HCT116 (cell line): ENCODE results near the gene SCUBE2. TPM values are rescaled to one million over a fixed set of nuclear protein-coding genes. Genes with fewer than 3 reads are reported as not detected.

Experiments used
- ATAC-seq: fragments of 200-7000 bp; cut with Tn5 transposase; 2 replicates; pipeline ENCODE4 v1.9.1; 2020; ENCODE audit warnings: mild to moderate bottlenecking, moderate library complexity
- BruUV-seq: library from RNA; stranded (reverse); fragments of 400-500 nt; replicated peaks from 2 replicates; lab custom pipeline; 2021; lab: Mats Ljungman, UMichigan
- CTCF ChIA-PET: fragments of 300-600 bp; sonication (Branson Sonifier 250); formaldehyde crosslinking; loops from one replicate; lab custom pipeline; 2021; ENCODE audit warnings: antibody characterized with exemption; lab: Charles Lee
- POLR2A ChIA-PET: fragments of 300-600, 350-600 bp; sonication (Branson Sonifier 250); formaldehyde crosslinking; loops from one replicate; lab custom pipeline; 2021; ENCODE audit warnings: antibody characterized with exemption; lab: Charles Lee
- RAD21 ChIA-PET, 2 experiments: fragments of 300-600 bp; sonication (Branson Sonifier 250); formaldehyde crosslinking; loops; one replicate each; lab custom pipeline; 2023; ENCODE audit warnings: low total read pairs in 2 of 2; ENCODE audit not compliant: uncharacterized antibody in 2 of 2, unreplicated experiment in 2 of 2, low non-redundant PET in 1 of 2; lab: Charles Lee
- DNase-seq: peaks from one replicate; pipeline ENCODE4 v3.0.0-alpha.2; 2010; ENCODE audit warnings: low read depth, low spot score
- H2AFZ ChIP-seq: fragments of 200-600 bp; shearing (Covaris generic), sonication (generic); 2 replicates; pipeline ENCODE4 v1.6.1; 2017; ENCODE audit warnings: low read depth, mixed run types, mixed read lengths, antibody characterized with exemption, low read length; ENCODE audit not compliant: poor library complexity, severe bottlenecking
- H3K27ac ChIP-seq: 2 replicates; pipeline ENCODE4 v1.5.1; 2012; ENCODE audit warnings: low read depth, low read length
- H3K27me3 ChIP-seq: fragments of 200-600 bp; sonication (generic); 2 replicates; pipeline ENCODE4 v1.6.1; 2016; ENCODE audit warnings: mixed run types, low read length, mixed read lengths; ENCODE audit not compliant: insufficient read depth
- H3K36me3 ChIP-seq, 2 experiments: fragments of 200-500 bp in 1 of 2; fragments of 200-600 bp in 1 of 2; sonication (Bioruptor generic) in 1 of 2; sonication (generic) in 1 of 2; 2 replicates each; pipeline versions ENCODE4 v1.5.1 to v1.6.1; 2014 to 2016; ENCODE audit warnings: low read length in 2 of 2, inconsistent platforms in 1 of 2, mixed read lengths in 1 of 2, mixed run types in 1 of 2; ENCODE audit not compliant: insufficient read depth in 2 of 2, control insufficient read depth in 1 of 2
- H3K4me1 ChIP-seq, 2 experiments: fragments of 200-600 bp in 1 of 2; sonication (generic) in 1 of 2; 2 replicates each; pipeline versions ENCODE4 v1.5.1 to v1.6.1; 2012 to 2017; ENCODE audit warnings: low read length in 2 of 2, inconsistent platforms in 1 of 2, mild to moderate bottlenecking in 1 of 2, mixed read lengths in 1 of 2, mixed run types in 1 of 2, moderate library complexity in 1 of 2; ENCODE audit not compliant: insufficient read depth in 2 of 2, control insufficient read depth in 1 of 2
- H3K4me2 ChIP-seq: fragments of 200-600 bp; sonication (generic); 2 replicates; pipeline ENCODE4 v1.6.1; 2017; ENCODE audit warnings: mixed run types, low read length, mixed read lengths
- H3K4me3 ChIP-seq, 2 experiments: fragments of 200-600 bp in 1 of 2; sonication (generic) in 1 of 2; replicated peaks in 1 of 2; 2 replicates each; pipeline ENCODE4 v1.5.1; 2011 to 2016; ENCODE audit warnings: low read length in 2 of 2, control low read depth in 1 of 2, low read depth in 1 of 2, mild to moderate bottlenecking in 1 of 2, mixed read lengths in 1 of 2, mixed run types in 1 of 2
- H3K79me2 ChIP-seq: fragments of 200-600 bp; sonication (generic); 2 replicates; pipeline ENCODE4 v1.6.1; 2017; ENCODE audit warnings: mild to moderate bottlenecking, mixed run types, low read length, moderate library complexity, mixed read lengths; ENCODE audit not compliant: insufficient read depth
- H3K9ac ChIP-seq: fragments of 200-600 bp; sonication (generic); 2 replicates; pipeline ENCODE4 v1.6.1; 2016; ENCODE audit warnings: low read length, mixed read lengths
- H3K9me2 ChIP-seq: fragments of 200-600 bp; sonication (generic), shearing (Covaris generic); 2 replicates; pipeline ENCODE4 v1.6.1; 2017; ENCODE audit warnings: mixed run types, mild to moderate bottlenecking, moderate library complexity; ENCODE audit not compliant: insufficient read depth
- H3K9me3 ChIP-seq, 2 experiments: fragments of 200-500 bp in 1 of 2; fragments of 200-600 bp in 1 of 2; sonication (Bioruptor generic) in 1 of 2; sonication (generic) in 1 of 2; 2 replicates each; pipeline ENCODE4 v1.6.1; 2014 to 2017; ENCODE audit warnings: low read length in 2 of 2, mixed read lengths in 2 of 2, inconsistent platforms in 1 of 2, low read depth in 1 of 2, mild to moderate bottlenecking in 1 of 2, mixed run types in 1 of 2, moderate library complexity in 1 of 2; ENCODE audit not compliant: control insufficient read depth in 1 of 2, insufficient read depth in 1 of 2
- H4K20me1 ChIP-seq: fragments of 200-600 bp; sonication (generic), shearing (Covaris generic); 2 replicates; pipeline ENCODE4 v1.6.1; 2017; ENCODE audit warnings: mixed run types, mild to moderate bottlenecking, moderate library complexity; ENCODE audit not compliant: insufficient read depth
- CEBPB ChIP-seq: IDR thresholded peaks from 2 replicates; pipeline ENCODE4 v1.6.1; 2012; ENCODE audit warnings: low read depth
- CTCF ChIP-seq, 3 experiments: fragments of 200-600 bp in 1 of 3; sonication (generic) in 1 of 3; IDR thresholded peaks in 2 of 3; conservative IDR thresholded peaks in 1 of 3; 2 replicates each; pipeline ENCODE4 v1.5.1; 2012 to 2017; ENCODE audit warnings: low read depth in 2 of 3, low read length in 2 of 3, antibody characterized with exemption in 1 of 3, borderline replicate concordance in 1 of 3, control low read depth in 1 of 3, mild to moderate bottlenecking in 1 of 3, mixed read lengths in 1 of 3, mixed run types in 1 of 3, moderate library complexity in 1 of 3; ENCODE audit not compliant: insufficient read depth in 1 of 3
- EGR1 ChIP-seq: IDR thresholded peaks from 2 replicates; pipeline ENCODE4 v1.6.1; 2012; ENCODE audit warnings: low read depth
- EZH2 ChIP-seq: fragments of 200-600 bp; sonication (generic); IDR thresholded peaks from 2 replicates; pipeline ENCODE4 v1.6.1; 2017; ENCODE audit warnings: antibody characterized with exemption, mixed run types
- EZH2phosphoT487 ChIP-seq: fragments of 200-600 bp; IDR thresholded peaks from 2 replicates; pipeline ENCODE4 v1.6.1; 2018; ENCODE audit warnings: antibody characterized with exemption, borderline replicate concordance
- JUND ChIP-seq: IDR thresholded peaks from 2 replicates; pipeline ENCODE4 v1.6.1; 2012
- RAD21 ChIP-seq: IDR thresholded peaks from 2 replicates; pipeline ENCODE4 v1.6.1; 2012; ENCODE audit warnings: low read depth, mild to moderate bottlenecking
- SP1 ChIP-seq: IDR thresholded peaks from 2 replicates; pipeline ENCODE4 v1.6.1; 2012; ENCODE audit warnings: low read depth
- SRF ChIP-seq: IDR thresholded peaks from 2 replicates; pipeline ENCODE4 v1.6.1; 2012; ENCODE audit warnings: low read depth
- TCF7L2 ChIP-seq: IDR thresholded peaks from 2 replicates; pipeline ENCODE4 v1.7.0; 2011; ENCODE audit warnings: borderline replicate concordance, inconsistent platforms; ENCODE audit not compliant: insufficient read depth, insufficient read length; ENCODE audit errors: extremely low read depth
- YY1 ChIP-seq: IDR thresholded peaks from 2 replicates; pipeline ENCODE4 v1.6.1; 2011; ENCODE audit warnings: low read length, low read depth, moderate library complexity, mild to moderate bottlenecking; ENCODE audit not compliant: insufficient replicate concordance; ENCODE audit errors: extremely low read depth
- ZBTB33 ChIP-seq: IDR thresholded peaks from 2 replicates; pipeline ENCODE4 v1.6.1; 2011; ENCODE audit warnings: mild to moderate bottlenecking, low read length, moderate library complexity; ENCODE audit not compliant: insufficient replicate concordance; ENCODE audit errors: extremely low read depth
- ZFX ChIP-seq: fragments of 450-650 bp; IDR thresholded peaks from 2 replicates; pipeline ENCODE4 v1.6.1; 2017
- ZNF274 ChIP-seq: fragments of 200-500 bp; sonication (Bioruptor generic); IDR thresholded peaks from 2 replicates; pipeline ENCODE4 v1.6.1; 2014; ENCODE audit warnings: mild to moderate bottlenecking, low read depth, low read length, inconsistent platforms
- intact Hi-C: fragments of 100-400 bp; cut with micrococcal nuclease; formaldehyde crosslinking; loops from 2 replicates; pipeline ENCODE4 v1.10.0; 2022
- total RNA-seq: library from RNA; stranded (reverse); gene quantifications from one replicate; pipeline ENCODE4 v1.2.1, GENCODE V29; 2021; ENCODE audit not compliant: unreplicated experiment
- TF ChIP-seq, protein P1 (sequence below): IDR thresholded peaks from 2 replicates; pipeline ENCODE4 v1.6.1; 2012; ENCODE audit warnings: low read depth
- TF ChIP-seq, protein P2 (sequence below): IDR thresholded peaks from 2 replicates; pipeline ENCODE4 v1.6.1; 2012
- TF ChIP-seq, protein P3 (sequence below): IDR thresholded peaks from 2 replicates; pipeline ENCODE4 v1.6.1; 2012

Gene SCUBE2
- total RNA-seq, 1 experiment from 2014 or later, result 1.3 TPM

- Histone ChIP-seq H2AFZ (no peak overlapping the region), H3K9me3 (no peaks in the 10 kb centered on the region), H3K9ac (no peak overlapping the region), H3K4me2 (no peak overlapping the region), H3K27me3 (no peaks in the 10 kb centered on the region), H3K4me1 (no peaks in the 10 kb centered on the region), H3K79me2 (no peaks in the 10 kb centered on the region), H3K36me3 (no peaks in the 10 kb centered on the region), H4K20me1 (no peaks in the 10 kb centered on the region), H3K9me2 (no peaks in the 10 kb centered on the region), H3K27ac (no peak overlapping the region), H3K4me3 (no peak overlapping the region)
- no peak for ATAC-seq
- no peak for DNase-seq
- POLR2A ChIA-PET, result no interaction called here
- intact Hi-C loops, result no loop called here
- RAD21 ChIA-PET, result no interaction called here
- CTCF ChIA-PET, result no interaction called here
- BruUV-seq, result no TSS peak
- TF ChIP-seq SRF (no peak), EGR1 (no peak), EZH2phosphoT487 (no peak), EZH2 (no peak), ZNF274 (no peak), YY1 (no peak), SP1 (no peak), JUND (no peak), CTCF (IDR thresholded peaks at IDR 0.05 in 2 of 3, conservative IDR thresholded peaks at IDR 0.05 in 1 of 3; ENCODE audit: borderline replicate concordance in 1 of 3, insufficient read depth in 1 of 3, low read depth in 2 of 3, low read length in 2 of 3) (no peak), ZFX (no peak), CEBPB (no peak), TCF7L2 (no peak), RAD21 (no peak), ZBTB33 (no peak)
- TF ChIP-seq, protein P1, sequence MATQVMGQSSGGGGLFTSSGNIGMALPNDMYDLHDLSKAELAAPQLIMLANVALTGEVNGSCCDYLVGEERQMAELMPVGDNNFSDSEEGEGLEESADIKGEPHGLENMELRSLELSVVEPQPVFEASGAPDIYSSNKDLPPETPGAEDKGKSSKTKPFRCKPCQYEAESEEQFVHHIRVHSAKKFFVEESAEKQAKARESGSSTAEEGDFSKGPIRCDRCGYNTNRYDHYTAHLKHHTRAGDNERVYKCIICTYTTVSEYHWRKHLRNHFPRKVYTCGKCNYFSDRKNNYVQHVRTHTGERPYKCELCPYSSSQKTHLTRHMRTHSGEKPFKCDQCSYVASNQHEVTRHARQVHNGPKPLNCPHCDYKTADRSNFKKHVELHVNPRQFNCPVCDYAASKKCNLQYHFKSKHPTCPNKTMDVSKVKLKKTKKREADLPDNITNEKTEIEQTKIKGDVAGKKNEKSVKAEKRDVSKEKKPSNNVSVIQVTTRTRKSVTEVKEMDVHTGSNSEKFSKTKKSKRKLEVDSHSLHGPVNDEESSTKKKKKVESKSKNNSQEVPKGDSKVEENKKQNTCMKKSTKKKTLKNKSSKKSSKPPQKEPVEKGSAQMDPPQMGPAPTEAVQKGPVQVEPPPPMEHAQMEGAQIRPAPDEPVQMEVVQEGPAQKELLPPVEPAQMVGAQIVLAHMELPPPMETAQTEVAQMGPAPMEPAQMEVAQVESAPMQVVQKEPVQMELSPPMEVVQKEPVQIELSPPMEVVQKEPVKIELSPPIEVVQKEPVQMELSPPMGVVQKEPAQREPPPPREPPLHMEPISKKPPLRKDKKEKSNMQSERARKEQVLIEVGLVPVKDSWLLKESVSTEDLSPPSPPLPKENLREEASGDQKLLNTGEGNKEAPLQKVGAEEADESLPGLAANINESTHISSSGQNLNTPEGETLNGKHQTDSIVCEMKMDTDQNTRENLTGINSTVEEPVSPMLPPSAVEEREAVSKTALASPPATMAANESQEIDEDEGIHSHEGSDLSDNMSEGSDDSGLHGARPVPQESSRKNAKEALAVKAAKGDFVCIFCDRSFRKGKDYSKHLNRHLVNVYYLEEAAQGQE, result no peak
- TF ChIP-seq, protein P2, sequence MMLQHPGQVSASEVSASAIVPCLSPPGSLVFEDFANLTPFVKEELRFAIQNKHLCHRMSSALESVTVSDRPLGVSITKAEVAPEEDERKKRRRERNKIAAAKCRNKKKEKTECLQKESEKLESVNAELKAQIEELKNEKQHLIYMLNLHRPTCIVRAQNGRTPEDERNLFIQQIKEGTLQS, result no peak
- TF ChIP-seq, protein P3, sequence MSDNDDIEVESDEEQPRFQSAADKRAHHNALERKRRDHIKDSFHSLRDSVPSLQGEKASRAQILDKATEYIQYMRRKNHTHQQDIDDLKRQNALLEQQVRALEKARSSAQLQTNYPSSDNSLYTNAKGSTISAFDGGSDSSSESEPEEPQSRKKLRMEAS, result no peak
These were observed 44.9 kb downstream of the SCUBE2 start for GRCh38 chr11:9046481-9046880.
